HG03045 (cell line): ENCODE results near the gene RAB19.
"Not testable (repeated sequence)": the region's sequence is repeated elsewhere in the genome, so short reads cannot be mapped to it uniquely, and the experiment has no call there.

ENCODE experiments used
- ATAC-seq: cut with Tn5 transposase; IDR thresholded peaks from one replicate; pipeline ENCODE4 v1.9.1; 2021; ENCODE audit warnings: mild to moderate bottlenecking, moderate library complexity; ENCODE audit not compliant: unreplicated experiment

Gene RAB19

GRCh38 chr7:140400381-140400780 lies 3.5 kb upstream of the RAB19 start:
- ATAC-seq = no peak

GRCh38 chr7:140402178-140402835 lies 1.6 kb upstream of the RAB19 start:
- ATAC-seq = no peak

GRCh38 chr7:140404565-140405065 lies 757 bp downstream of the RAB19 start:
- no peak for ATAC-seq

- no peak for ATAC-seq
Measured at GRCh38 chr7:140415361-140415760, 11.5 kb downstream of the RAB19 start.

- ATAC-seq = not testable (repeated sequence)
Measured at GRCh38 chr7:140415816-140416215, 12.0 kb downstream of the RAB19 start.

GRCh38 chr7:140416560-140416959 lies 12.7 kb downstream of the RAB19 start:
- ATAC-seq = no peak

GRCh38 chr7:140417456-140418155 lies 13.7 kb downstream of the RAB19 start:
- ATAC-seq = no peak

GRCh38 chr7:140418156-140418472 lies 14.3 kb downstream of the RAB19 start:
- ATAC-seq = not testable (repeated sequence)

- no peak for ATAC-seq
Measured at GRCh38 chr7:140418653-140419052, 14.8 kb downstream of the RAB19 start.

GRCh38 chr7:140421521-140421920 lies 17.7 kb downstream of the RAB19 start:
- ATAC-seq = no peak

- ATAC-seq = no peak
Measured at GRCh38 chr7:140423501-140423900, 19.6 kb downstream of the RAB19 start.

GRCh38 chr7:140425718-140426117 lies 21.9 kb downstream of the RAB19 start:
- no peak for ATAC-seq

GRCh38 chr7:140426130-140426529 lies 22.3 kb downstream of the RAB19 start:
- ATAC-seq = no peak

GRCh38 chr7:140433396-140433795 lies 29.5 kb downstream of the RAB19 start:
- ATAC-seq = no peak

GRCh38 chr7:140435252-140435895 lies 31.5 kb downstream of the RAB19 start:
- no peak for ATAC-seq

GRCh38 chr7:140439359-140439758 lies 35.5 kb downstream of the RAB19 start:
- ATAC-seq = no peak

GRCh38 chr7:140440593-140440992 lies 36.7 kb downstream of the RAB19 start:
- no peak for ATAC-seq

GRCh38 chr7:140441519-140441918 lies 37.7 kb downstream of the RAB19 start:
- no peak for ATAC-seq

- ATAC-seq = no peak
Measured at GRCh38 chr7:140446467-140446866, 42.6 kb downstream of the RAB19 start.

GRCh38 chr7:140447841-140448240 lies 44.0 kb downstream of the RAB19 start:
- no peak for ATAC-seq

- ATAC-seq = no peak
Measured at GRCh38 chr7:140448781-140449480, 45.1 kb downstream of the RAB19 start.
